ENCODE results near the gene ITGA11. TPM values are rescaled to one million over a fixed set of nuclear protein-coding genes. Genes with fewer than 3 reads are reported as not detected.

The ITGA11 gene
- total and polyA plus RNA-seq, 2 of the 4 experiments (the other 2 are of a cell fraction) = 4.1 to 6.6 TPM

DNA sequence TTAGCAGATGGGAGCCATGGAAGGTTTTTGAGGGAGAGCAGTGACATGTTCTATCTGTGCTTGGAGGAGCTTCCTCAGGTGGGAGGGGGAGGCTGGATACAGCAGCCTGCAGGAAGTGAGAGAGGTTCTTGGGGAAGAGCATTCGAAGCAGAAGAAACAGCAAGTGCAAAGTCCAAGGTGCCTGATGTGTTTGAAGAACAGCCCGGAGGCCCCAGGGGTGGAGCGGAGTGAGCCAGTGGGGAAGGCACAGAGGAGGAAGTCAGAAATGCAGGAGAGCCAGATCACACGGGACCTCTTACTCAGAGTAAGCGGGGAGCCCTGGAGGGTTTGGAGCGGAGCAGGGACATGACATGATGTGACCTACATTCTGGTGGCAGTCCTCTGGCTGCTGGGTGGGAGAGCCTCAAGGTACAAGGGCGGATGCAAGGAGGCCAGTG lies 10.8 kb downstream of the ITGA11 start:
- intact Hi-C loops (cut with micrococcal nuclease) (no loop called here), in situ Hi-C loops (cut with MboI; ENCODE audit: low sequenced_read_pairs) (no loop called here), dilution Hi-C loops (cut with HindIII; ENCODE audit: low sequenced_read_pairs, unreplicated experiment) (no loop called here)
- Histone ChIP-seq H3K4ac (ENCODE audit: low read depth, low read length) (peak overlapping the region; percentile 87), H4K8ac (ENCODE audit: low read depth in 2 of 2, low read length in 2 of 2) (peak overlapping the region in 1 of 2 experiments; percentile 73; a peak in 1 of 4 replicates), H3K79me1 (ENCODE audit: low read depth in 1 of 2, low read length in 2 of 2) (peaks cover 3 to 66% of the 10 kb centered on the region in 2 experiments; a peak in 3 of 4 replicates), H3K14ac (replicated peaks; ENCODE audit: low read depth, low read length) (peak overlapping the region; percentile 71), H2BK120ac (ENCODE audit: low read depth, low read length) (peak overlapping the region; percentile 79), H3K9me1 (ENCODE audit: insufficient read depth, low read length) (peaks cover 34% of the 10 kb centered on the region), H3K9me3 (ENCODE audit: control insufficient read depth, insufficient read depth, low read length) (no peaks in the 10 kb centered on the region), H2BK15ac (ENCODE audit: low read depth, low read length) (peak overlapping the region; percentile 74; the same call in 1 of the 3 replicates), H3K18ac (ENCODE audit: low read depth, low read length) (peak overlapping the region; percentile 34), H3K23ac (ENCODE audit: low read depth, low read length) (no peak overlapping the region), H2BK5ac (ENCODE audit: low read depth, low read length, poor library complexity, severe bottlenecking) (peak overlapping the region; percentile 42), H4K20me1 (ENCODE audit: insufficient read depth, low read length) (peaks cover 7% of the 10 kb centered on the region; the same call in 1 of the 2 replicates), H2AK9ac (replicated peaks; ENCODE audit: low read depth, low read length, poor library complexity) (peak overlapping the region; percentile 86), H3K56ac (ENCODE audit: extremely low read depth, insufficient read depth, low read length) (no peak overlapping the region), H2AK5ac (ENCODE audit: low read depth, low read length) (peak overlapping the region; percentile 84), H2BK20ac (ENCODE audit: low read depth, low read length) (peak overlapping the region; percentile 65), H3K4me1 (ENCODE audit: control insufficient read depth, insufficient read depth, low read length) (peaks cover 28% of the 10 kb centered on the region), H3K36me3 (ENCODE audit: control insufficient read depth, insufficient read depth, low read length) (no peaks in the 10 kb centered on the region), H3K27me3 (ENCODE audit: control insufficient read depth, insufficient read depth, low read length) (no peaks in the 10 kb centered on the region), H3K4me3 (ENCODE audit: insufficient read depth, low read depth, low read length) (no peak overlapping the region), H2AFZ (replicated peaks; ENCODE audit: low read length, poor library complexity) (peak overlapping the region; percentile 47), H4K91ac (ENCODE audit: insufficient read depth, low read depth, low read length) (peak overlapping the region; percentile 71), H4K5ac (ENCODE audit: low read depth, low read length) (0 out of 2 replicates have a peak overlapping the region, but pooled peaks have one; percentile 38), H3K27ac (ENCODE audit: insufficient read depth, low read length) (0 out of 2 replicates have a peak overlapping the region, but pooled peaks have one; percentile 2), H3K4me2 (ENCODE audit: low read depth, low read length) (no peak overlapping the region), H3K9ac (ENCODE audit: low read depth, low read length) (no peak overlapping the region)
- CTCF ChIA-PET = interaction anchor here (1.6 kb wide), 1 partner anchor 129 kb away, joined by 6 read pairs; no protein-coding TSS in a partner anchor
- ATAC-seq (ENCODE audit: low read depth) (no peak), DNase-seq (no peak)
- TF ChIP-seq FOS (IDR thresholded peaks at IDR 0.05; ENCODE audit: low read depth, low read length) (no peak), RAD21 (IDR thresholded peaks at IDR 0.05; ENCODE audit: low read length) (no peak), CEBPB (IDR thresholded peaks at IDR 0.05; ENCODE audit: low read depth, low read length) (no peak), NFE2L2 (IDR thresholded peaks at IDR 0.05; ENCODE audit: low read depth, low read length) (no peak)
- TF ChIP-seq, protein P1, sequence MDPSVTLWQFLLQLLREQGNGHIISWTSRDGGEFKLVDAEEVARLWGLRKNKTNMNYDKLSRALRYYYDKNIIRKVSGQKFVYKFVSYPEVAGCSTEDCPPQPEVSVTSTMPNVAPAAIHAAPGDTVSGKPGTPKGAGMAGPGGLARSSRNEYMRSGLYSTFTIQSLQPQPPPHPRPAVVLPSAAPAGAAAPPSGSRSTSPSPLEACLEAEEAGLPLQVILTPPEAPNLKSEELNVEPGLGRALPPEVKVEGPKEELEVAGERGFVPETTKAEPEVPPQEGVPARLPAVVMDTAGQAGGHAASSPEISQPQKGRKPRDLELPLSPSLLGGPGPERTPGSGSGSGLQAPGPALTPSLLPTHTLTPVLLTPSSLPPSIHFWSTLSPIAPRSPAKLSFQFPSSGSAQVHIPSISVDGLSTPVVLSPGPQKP (IDR thresholded peaks at IDR 0.05; ENCODE audit: borderline replicate concordance, low read depth, low read length) = no peak
- POLR2A ChIA-PET (ENCODE audit: unreplicated experiment) = interaction anchor here (0.6 kb wide), 1 partner anchor 32 kb away, joined by 3 read pairs; no protein-coding TSS in a partner anchor
- WGBS, 2 experiments (ENCODE audit: extremely low coverage in 2 of 2, insufficient read length in 1 of 2) = 82% methylated on average over 6 of the region's 7 CpGs; no CpG with 5 or more reads in 1 of the 2 experiments
- no TSS peak for BruUV-seq (replicated peaks)

Measured in IMR-90 (cell line).